Prostate gland (tissue), 2 donors: ENCODE results near the gene FAM3A. TPM values are rescaled to one million over a fixed set of nuclear protein-coding genes. Genes with fewer than 3 reads are reported as not detected.

Experiments
- DNase-seq: peaks from one replicate; pipeline ENCODE4 v3.0.0-alpha.2; 2019; ENCODE audit warnings: low spot score
- H3K27ac ChIP-seq, 2 donors: fragments of 200-600 bp; sonication (generic); 2 replicates each; pipeline ENCODE4 v1.5.1; 2017 to 2019
- H3K27me3 ChIP-seq: fragments of 200-600 bp; sonication (generic); replicated peaks from 2 replicates; pipeline ENCODE4 v1.5.1; 2019; ENCODE audit not compliant: insufficient read depth
- H3K36me3 ChIP-seq, 2 donors: fragments of 200-600 bp; sonication (generic); 1 replicate in 1 of 2; 2 replicates in 1 of 2; pipeline versions ENCODE4 v1.5.1 to v1.8.1; 2017 to 2019
- H3K4me1 ChIP-seq: fragments of 200-600 bp; sonication (generic); replicated peaks from 2 replicates; pipeline ENCODE4 v1.5.1; 2019
- H3K4me3 ChIP-seq, 2 donors: fragments of 200-600 bp; sonication (generic); 2 replicates each; pipeline ENCODE4 v1.5.1; 2017 to 2019
- H3K9me3 ChIP-seq: fragments of 200-600 bp; sonication (generic); 2 replicates; pipeline ENCODE4 v1.5.1; 2017
- CTCF ChIP-seq, 4 experiments: fragments of 200-600 bp in 2 of 4; fragments of 450-650 bp in 2 of 4; sonication (generic) in 2 of 4; IDR thresholded peaks; 1 replicate in 3 of 4; 2 replicates in 1 of 4; pipeline ENCODE4 v1.5.1; 2016 to 2019; ENCODE audit warnings: antibody characterized with exemption in 4 of 4, mild to moderate bottlenecking in 2 of 4, moderate library complexity in 2 of 4
- POLR2A ChIP-seq: fragments of 450-650 bp; IDR thresholded peaks from one replicate; pipeline ENCODE4 v1.6.1; 2016; ENCODE audit warnings: antibody characterized with exemption, mild to moderate bottlenecking
- POLR2AphosphoS5 ChIP-seq: sonication (generic); formaldehyde crosslinking; IDR thresholded peaks from one replicate; pipeline ENCODE4 v1.6.1; 2017; ENCODE audit warnings: antibody characterized with exemption
- WGBS: methylation state at CpG from one replicate; pipeline ENCODE4 v1.1.5; 2018; 5-methylcytosine and 5-hydroxymethylcytosine counted together
- intact Hi-C: fragments of 100-400 bp; cut with DNase I; formaldehyde crosslinking; loops from one replicate; pipeline ENCODE4 v1.14.2; 2022
- total RNA-seq, 2 donors: library from RNA; depleted of rRNA; stranded (reverse); fragments of >200 nt; gene quantifications; one replicate each; pipeline ENCODE4 v1.1.0, GENCODE V29; 2016

The FAM3A gene
- total RNA-seq, 2 donors from 2014 or later, result 52.0 to 72.7 TPM

GRCh38 chrX:154513716-154514115 is 2.3 kb downstream of the FAM3A start:
- Histone ChIP-seq H3K4me1 (no peaks in the 10 kb centered on the region), H3K27me3 (no peaks in the 10 kb centered on the region), H3K27ac (no peak overlapping the region), H3K9me3 (no peaks in the 10 kb centered on the region), H3K36me3 (no peaks in the 10 kb centered on the region), H3K4me3 (no peak overlapping the region)
- intact Hi-C loops, result no loop called here
- WGBS, result 95% methylated on average over 2 of the region's 2 CpGs
- no peak for DNase-seq
- TF ChIP-seq CTCF (IDR thresholded peaks at IDR 0.05) (no peak), POLR2A (no peak), POLR2AphosphoS5 (no peak)

- intact Hi-C loops, result no loop called here
- TF ChIP-seq POLR2AphosphoS5 (no peak), POLR2A (no peak), CTCF (IDR thresholded peaks at IDR 0.05) (no peak)
- Histone ChIP-seq H3K27ac (no peak overlapping the region), H3K4me1 (no peaks in the 10 kb centered on the region), H3K4me3 (no peak overlapping the region), H3K27me3 (no peaks in the 10 kb centered on the region), H3K9me3 (no peaks in the 10 kb centered on the region), H3K36me3 (no peaks in the 10 kb centered on the region)
- DNase-seq, result no peak
- WGBS, result 94% methylated on average over 8 of the region's 16 CpGs
These were observed 3.0 kb downstream of the FAM3A start for GRCh38 chrX:154512879-154513553.

- Histone ChIP-seq H3K36me3 (no peaks in the 10 kb centered on the region), H3K27me3 (no peaks in the 10 kb centered on the region), H3K9me3 (no peaks in the 10 kb centered on the region), H3K4me3 (no peak overlapping the region), H3K27ac (no peak overlapping the region), H3K4me1 (no peaks in the 10 kb centered on the region)
- DNase-seq, result no peak
- no peak for TF ChIP-seq POLR2A
- no peak for TF ChIP-seq POLR2AphosphoS5
- TF ChIP-seq CTCF (IDR thresholded peaks at IDR 0.05), result no peak
- WGBS, result 68% methylated on average over 9 of the region's 12 CpGs
- intact Hi-C loops, result no loop called here
These were observed 4.3 kb downstream of the FAM3A start for GRCh38 chrX:154511761-154512160.

- H3K4me1 ChIP-seq, result no peaks in the 10 kb centered on the region
- WGBS, result 95% methylated on average over 5 of the region's 5 CpGs
- H3K36me3 ChIP-seq, result no peaks in the 10 kb centered on the region
- TF ChIP-seq CTCF (IDR thresholded peaks at IDR 0.05) (no peak), POLR2A (no peak), POLR2AphosphoS5 (no peak)
- H3K27ac ChIP-seq, result no peak overlapping the region
- H3K27me3 ChIP-seq, result no peaks in the 10 kb centered on the region
- intact Hi-C loops, result no loop called here
- DNase-seq, result no peak
- no peaks in the 10 kb centered on the region for H3K9me3 ChIP-seq
- H3K4me3 ChIP-seq, result no peak overlapping the region
These were observed 6.6 kb downstream of the FAM3A start for GRCh38 chrX:154509455-154509854.

- no peaks in the 10 kb centered on the region for H3K9me3 ChIP-seq
- TF ChIP-seq CTCF (IDR thresholded peaks at IDR 0.05), result no peak
- no peak for TF ChIP-seq POLR2A
- no peak for TF ChIP-seq POLR2AphosphoS5
- H3K27me3 ChIP-seq, result no peaks in the 10 kb centered on the region
- H3K4me3 ChIP-seq, result no peak overlapping the region
- 80% methylated on average over 5 of the region's 13 CpGs for WGBS
- DNase-seq, result no peak
- intact Hi-C loops, result no loop called here
- H3K36me3 ChIP-seq, result no peaks in the 10 kb centered on the region
- no peaks in the 10 kb centered on the region for H3K4me1 ChIP-seq
- no peak overlapping the region for H3K27ac ChIP-seq
These were observed 7.7 kb downstream of the FAM3A start for GRCh38 chrX:154508384-154508745.
